Caco-2 (cell line): ENCODE measurements around the gene GPR107. TPM values are rescaled to one million over a fixed set of nuclear protein-coding genes. Genes with fewer than 3 reads are reported as not detected.

Source experiments
- BruUV-seq: library from RNA; stranded (reverse); fragments of 400-500 nt; replicated peaks from 2 replicates; lab custom pipeline; 2021; lab: Mats Ljungman, UMichigan
- CTCF ChIA-PET: fragments of 300-600 bp; sonication (Branson Sonifier 250); formaldehyde crosslinking; loops from one replicate; lab custom pipeline; 2022; ENCODE audit warnings: antibody characterized with exemption; lab: Charles Lee
- POLR2A ChIA-PET: fragments of 300-600 bp; sonication (Branson Sonifier 250); formaldehyde crosslinking; loops from one replicate; lab custom pipeline; 2022; ENCODE audit warnings: antibody characterized with exemption; lab: Charles Lee
- DNase-seq, 2 experiments: peaks; one replicate each; pipeline versions ENCODE4 v3.0.0 to v3.0.0-alpha.2; 2020 to 2022
- H3K27me3 ChIP-seq: replicated peaks from 2 replicates; pipeline ENCODE4 v1.6.0; 2011; ENCODE audit warnings: low read length; ENCODE audit not compliant: control insufficient read depth, insufficient read depth
- H3K36me3 ChIP-seq: 2 replicates; pipeline ENCODE4 v1.5.1; 2011; ENCODE audit warnings: low read length; ENCODE audit not compliant: control insufficient read depth, insufficient read depth
- H3K4me1 ChIP-seq: fragments of 250-450 bp; sonication (Bioruptor Pico); 2 replicates; pipeline ENCODE4 v1.5.1; 2020; ENCODE audit warnings: mild to moderate bottlenecking
- H3K4me3 ChIP-seq: 2 replicates; pipeline ENCODE4 v1.5.1; 2011; ENCODE audit warnings: low read depth, mild to moderate bottlenecking, control low read depth, low read length
- H3K9me3 ChIP-seq: fragments of 250-450 bp; sonication (Bioruptor Pico); 2 replicates; pipeline ENCODE4 v1.5.1; 2020; ENCODE audit warnings: mild to moderate bottlenecking, moderate library complexity
- H3K27ac Mint-ChIP-seq: one replicate; pipeline ENCODE4 v1.8.0; 2022; ENCODE audit warnings: mixed read lengths; ENCODE audit not compliant: unreplicated experiment
- H3K27me3 Mint-ChIP-seq: one replicate; pipeline ENCODE4 v1.8.0; 2022; ENCODE audit warnings: mixed read lengths; ENCODE audit not compliant: insufficient read depth, unreplicated experiment
- H3K36me3 Mint-ChIP-seq: one replicate; pipeline ENCODE4 v1.8.0; 2022; ENCODE audit warnings: mild to moderate bottlenecking, mixed read lengths; ENCODE audit not compliant: insufficient read depth, unreplicated experiment
- H3K4me1 Mint-ChIP-seq: one replicate; pipeline ENCODE4 v1.8.0; 2022; ENCODE audit warnings: low read depth, mixed read lengths; ENCODE audit not compliant: unreplicated experiment
- H3K4me3 Mint-ChIP-seq: one replicate; pipeline ENCODE4 v1.8.0; 2022; ENCODE audit warnings: mild to moderate bottlenecking, moderate library complexity, mixed read lengths; ENCODE audit not compliant: unreplicated experiment
- H3K9me3 Mint-ChIP-seq: one replicate; pipeline ENCODE4 v1.8.0; 2022; ENCODE audit warnings: mixed read lengths; ENCODE audit not compliant: unreplicated experiment
- intact Hi-C: fragments of 100-400 bp; cut with micrococcal nuclease; formaldehyde crosslinking; loops from one replicate; pipeline ENCODE4 v1.10.0; 2022; ENCODE audit not compliant: unreplicated experiment
- total RNA-seq: library from RNA; stranded (reverse); gene quantifications from 2 replicates; pipeline ENCODE4 v1.2.3, GENCODE V29; 2022
- TF ChIP-seq, protein P1 (sequence below), 2 experiments: fragments of 200-600 bp in 1 of 2; IDR thresholded peaks; 1 replicate in 1 of 2; 2 replicates in 1 of 2; pipeline versions ENCODE4 v1.5.1 to v1.8.0; 2011 to 2022; ENCODE audit warnings: antibody characterized with exemption in 1 of 2, control low read depth in 1 of 2, inconsistent platforms in 1 of 2, low read depth in 1 of 2, low read length in 1 of 2, mild to moderate bottlenecking in 1 of 2, moderate library complexity in 1 of 2; ENCODE audit not compliant: insufficient read depth in 1 of 2, severe bottlenecking in 1 of 2, unreplicated experiment in 1 of 2

The GPR107 gene
- total RNA-seq, 1 experiment from 2014 or later = 53.1 TPM

- DNase-seq = no peak
- Mint-ChIP-seq H3K4me3 (no peak overlapping the region), H3K9me3 (no peaks in the 10 kb centered on the region), H3K36me3 (no peaks in the 10 kb centered on the region), H3K27ac (no peak overlapping the region), H3K27me3 (no peaks in the 10 kb centered on the region), H3K4me1 (peaks cover 4% of the 10 kb centered on the region)
- Histone ChIP-seq H3K4me1 (peaks cover 7% of the 10 kb centered on the region), H3K4me3 (no peak overlapping the region), H3K36me3 (no peaks in the 10 kb centered on the region; the same call in 1 of the 2 replicates), H3K27me3 (no peaks in the 10 kb centered on the region), H3K9me3 (no peaks in the 10 kb centered on the region)
- POLR2A ChIA-PET = no interaction called here
- CTCF ChIA-PET = no interaction called here
- TF ChIP-seq, protein P1, sequence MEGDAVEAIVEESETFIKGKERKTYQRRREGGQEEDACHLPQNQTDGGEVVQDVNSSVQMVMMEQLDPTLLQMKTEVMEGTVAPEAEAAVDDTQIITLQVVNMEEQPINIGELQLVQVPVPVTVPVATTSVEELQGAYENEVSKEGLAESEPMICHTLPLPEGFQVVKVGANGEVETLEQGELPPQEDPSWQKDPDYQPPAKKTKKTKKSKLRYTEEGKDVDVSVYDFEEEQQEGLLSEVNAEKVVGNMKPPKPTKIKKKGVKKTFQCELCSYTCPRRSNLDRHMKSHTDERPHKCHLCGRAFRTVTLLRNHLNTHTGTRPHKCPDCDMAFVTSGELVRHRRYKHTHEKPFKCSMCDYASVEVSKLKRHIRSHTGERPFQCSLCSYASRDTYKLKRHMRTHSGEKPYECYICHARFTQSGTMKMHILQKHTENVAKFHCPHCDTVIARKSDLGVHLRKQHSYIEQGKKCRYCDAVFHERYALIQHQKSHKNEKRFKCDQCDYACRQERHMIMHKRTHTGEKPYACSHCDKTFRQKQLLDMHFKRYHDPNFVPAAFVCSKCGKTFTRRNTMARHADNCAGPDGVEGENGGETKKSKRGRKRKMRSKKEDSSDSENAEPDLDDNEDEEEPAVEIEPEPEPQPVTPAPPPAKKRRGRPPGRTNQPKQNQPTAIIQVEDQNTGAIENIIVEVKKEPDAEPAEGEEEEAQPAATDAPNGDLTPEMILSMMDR (IDR thresholded peaks at IDR 0.05; ENCODE audit: insufficient read depth in 1 of 2, low read depth in 1 of 2, low read length in 1 of 2, severe bottlenecking in 1 of 2, unreplicated experiment in 1 of 2) = no peak
- intact Hi-C loops = no loop called here
- BruUV-seq = no TSS peak
These were observed 124.4 kb downstream of the GPR107 start for GRCh38 chr9:130177898-130178805.

DNA sequence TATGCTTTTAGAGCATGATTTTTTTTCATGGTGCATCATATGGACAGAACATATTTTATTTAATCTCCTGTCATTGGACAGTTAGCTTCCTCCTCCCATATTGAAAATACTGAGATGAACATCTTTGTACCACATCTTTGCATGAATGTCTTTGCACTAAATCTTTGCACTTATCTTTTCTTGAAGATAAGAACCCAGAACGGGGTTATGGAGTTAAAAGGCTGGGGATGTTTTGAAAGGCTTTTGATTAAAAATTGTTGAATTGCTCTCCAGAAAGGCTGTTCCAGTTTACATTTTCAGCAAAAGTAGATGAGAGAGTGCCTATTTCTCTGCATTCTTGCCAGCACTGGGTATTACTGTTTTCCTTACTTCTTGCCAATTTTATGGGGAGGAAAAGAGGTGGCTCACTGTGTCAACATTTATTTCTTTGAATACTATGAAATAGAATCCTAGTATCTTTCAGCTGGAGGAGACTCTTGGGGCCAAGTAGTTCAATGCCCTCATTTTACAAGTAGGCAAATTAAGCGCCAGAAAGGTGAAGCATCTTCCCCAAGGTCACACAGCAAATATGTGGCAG lies 125.7 kb downstream of the GPR107 start:
- Mint-ChIP-seq H3K4me3 (no peak overlapping the region), H3K27ac (no peak overlapping the region), H3K36me3 (no peaks in the 10 kb centered on the region), H3K4me1 (peaks cover 12% of the 10 kb centered on the region), H3K27me3 (no peaks in the 10 kb centered on the region), H3K9me3 (no peaks in the 10 kb centered on the region)
- H3K27me3 ChIP-seq = no peaks in the 10 kb centered on the region
- intact Hi-C loops = no loop called here
- ChIA-PET CTCF (no interaction called here), POLR2A (no interaction called here)
- no peaks in the 10 kb centered on the region for H3K9me3 ChIP-seq
- no peaks in the 10 kb centered on the region; the same call in 1 of the 2 replicates for H3K36me3 ChIP-seq
- no TSS peak for BruUV-seq
- H3K4me1 ChIP-seq = peaks cover 12% of the 10 kb centered on the region
- TF ChIP-seq, protein P1 (IDR thresholded peaks at IDR 0.05; ENCODE audit: insufficient read depth in 1 of 2, low read depth in 1 of 2, low read length in 1 of 2, severe bottlenecking in 1 of 2, unreplicated experiment in 1 of 2) = no peak
- no peak overlapping the region for H3K4me3 ChIP-seq
- no peak for DNase-seq

GRCh38 chr9:130180516-130180915 lies 126.8 kb downstream of the GPR107 start:
- no peak overlapping the region for H3K27ac Mint-ChIP-seq
- Histone ChIP-seq H3K4me3 (no peak overlapping the region), H3K27me3 (no peaks in the 10 kb centered on the region), H3K9me3 (no peaks in the 10 kb centered on the region), H3K36me3 (no peaks in the 10 kb centered on the region; the same call in 1 of the 2 replicates), H3K4me1 (peaks cover 12% of the 10 kb centered on the region)
- H3K27me3 Mint-ChIP-seq = no peaks in the 10 kb centered on the region
- no peaks in the 10 kb centered on the region for H3K36me3 Mint-ChIP-seq
- no peak for DNase-seq
- intact Hi-C loops = no loop called here
- BruUV-seq = no TSS peak
- POLR2A ChIA-PET = no interaction called here
- H3K4me1 Mint-ChIP-seq = peaks cover 12% of the 10 kb centered on the region
- H3K4me3 Mint-ChIP-seq = no peak overlapping the region
- TF ChIP-seq, protein P1 (IDR thresholded peaks at IDR 0.05; ENCODE audit: insufficient read depth in 1 of 2, low read depth in 1 of 2, low read length in 1 of 2, severe bottlenecking in 1 of 2, unreplicated experiment in 1 of 2) = no peak
- no peaks in the 10 kb centered on the region for H3K9me3 Mint-ChIP-seq
- CTCF ChIA-PET = no interaction called here
